Endothelial cell of umbilical vein (primary cell): ENCODE measurements around the gene NFATC1. TPM values are rescaled to one million over a fixed set of nuclear protein-coding genes. Genes with fewer than 3 reads are reported as not detected.

Experiments
- BruUV-seq: library from RNA; stranded (reverse); fragments of 400-500 nt; replicated peaks from 2 replicates; lab custom pipeline; 2021; lab: Mats Ljungman, UMichigan
- CTCF ChIA-PET: fragments of 300-600, 350-600 bp; sonication (Branson Sonifier 250); formaldehyde crosslinking; loops from one replicate; lab custom pipeline; 2021; ENCODE audit warnings: antibody characterized with exemption, inconsistent platforms; lab: Charles Lee
- POLR2A ChIA-PET: fragments of 300-600, 350-600 bp; sonication (Branson Sonifier 250); formaldehyde crosslinking; loops from one replicate; lab custom pipeline; 2021; ENCODE audit warnings: antibody characterized with exemption, inconsistent platforms; lab: Charles Lee
- DNase-seq: peaks from one replicate; pipeline ENCODE4 v3.0.0-alpha.2; 2011; ENCODE audit warnings: low read depth, low spot score
- FAIRE-seq: peaks from 2 replicates; lab custom pipeline; 2011; peaks lifted over from hg19 to GRCh38; lab: Jason Lieb, UNC
- H2AFZ ChIP-seq: 2 replicates; pipeline ENCODE4 v1.6.0; 2012; ENCODE audit warnings: low read depth, low read length, control low read depth, inconsistent platforms
- H3K27ac ChIP-seq: 2 replicates; pipeline ENCODE4 v1.5.1; 2011; ENCODE audit warnings: low read depth, mild to moderate bottlenecking, control low read depth, low read length, moderate library complexity; ENCODE audit not compliant: insufficient read depth
- H3K27me3 ChIP-seq, 2 experiments: 2 replicates each; pipeline versions ENCODE4 v1.6.0 to v1.6.1; 2011; ENCODE audit warnings: low read length in 2 of 2, mixed read lengths in 1 of 2; ENCODE audit not compliant: control insufficient read depth in 2 of 2, insufficient read depth in 2 of 2
- H3K36me3 ChIP-seq, 2 experiments: 2 replicates in 1 of 2; 3 replicates in 1 of 2; pipeline ENCODE4 v1.5.1; 2011; ENCODE audit warnings: low read length in 2 of 2, mild to moderate bottlenecking in 1 of 2, moderate library complexity in 1 of 2; ENCODE audit not compliant: control insufficient read depth in 2 of 2, insufficient read depth in 2 of 2; ENCODE audit errors: extremely low read depth in 1 of 2
- H3K4me1 ChIP-seq: 3 replicates; pipeline ENCODE4 v1.5.1; 2011; ENCODE audit warnings: mild to moderate bottlenecking, low read length; ENCODE audit not compliant: control insufficient read depth, insufficient read depth; ENCODE audit errors: extremely low read depth
- H3K4me2 ChIP-seq: 2 replicates; pipeline ENCODE4 v1.6.1; 2011; ENCODE audit warnings: low read length, control low read depth, mixed read lengths; ENCODE audit not compliant: insufficient read depth
- H3K4me3 ChIP-seq, 3 experiments: fragments of 200-600 bp in 1 of 3; sonication (generic), shearing (Covaris generic) in 1 of 3; replicated peaks in 1 of 3; 2 replicates each; pipeline ENCODE4 v1.5.1; 2011 to 2016; ENCODE audit warnings: control low read depth in 3 of 3, low read length in 3 of 3, mild to moderate bottlenecking in 2 of 3, inconsistent platforms in 1 of 3, low read depth in 1 of 3, moderate library complexity in 1 of 3; ENCODE audit not compliant: insufficient read depth in 1 of 3
- H3K79me2 ChIP-seq: 2 replicates; pipeline ENCODE4 v1.6.0; 2012; ENCODE audit warnings: low read length, inconsistent platforms; ENCODE audit not compliant: control insufficient read depth, insufficient read depth
- H3K9ac ChIP-seq: replicated peaks from 2 replicates; pipeline ENCODE3; 2011; ENCODE audit warnings: low read length, control low read depth; ENCODE audit not compliant: insufficient read depth; ENCODE audit errors: extremely low read depth
- H3K9me1 ChIP-seq: replicated peaks from 3 replicates; pipeline ENCODE4 v1.6.0; 2011; ENCODE audit warnings: mild to moderate bottlenecking, low read length; ENCODE audit not compliant: control insufficient read depth, insufficient read depth; ENCODE audit errors: extremely low read depth
- H3K9me3 ChIP-seq: replicated peaks from 2 replicates; pipeline ENCODE4 v1.5.1; 2012; ENCODE audit warnings: low read length, inconsistent platforms; ENCODE audit not compliant: control insufficient read depth, insufficient read depth
- H4K20me1 ChIP-seq: replicated peaks from 2 replicates; pipeline ENCODE3; 2011; ENCODE audit warnings: mild to moderate bottlenecking, low read length; ENCODE audit not compliant: control insufficient read depth, insufficient read depth; ENCODE audit errors: extremely low read depth
- EZH2 ChIP-seq: IDR thresholded peaks from 2 replicates; pipeline ENCODE4 v1.6.1; 2012; ENCODE audit warnings: borderline replicate concordance, low read depth, mild to moderate bottlenecking, moderate library complexity, low read length, inconsistent platforms; ENCODE audit not compliant: severe bottlenecking
- FOS ChIP-seq: IDR thresholded peaks from 2 replicates; pipeline ENCODE4 v1.6.1; 2011; ENCODE audit warnings: mild to moderate bottlenecking, low read length, moderate library complexity, borderline replicate concordance; ENCODE audit not compliant: insufficient read depth
- GATA2 ChIP-seq: IDR thresholded peaks from 2 replicates; pipeline ENCODE4 v1.7.0; 2011; ENCODE audit warnings: low read depth, mild to moderate bottlenecking, moderate library complexity, mixed read lengths, low read length; ENCODE audit not compliant: insufficient read length, insufficient read depth
- JUN ChIP-seq: IDR thresholded peaks from 2 replicates; pipeline ENCODE4 v1.6.1; 2011; ENCODE audit warnings: borderline replicate concordance, low read depth; ENCODE audit not compliant: insufficient read length, insufficient read depth
- MYC ChIP-seq: IDR thresholded peaks from one replicate; pipeline ENCODE4 v1.6.1; 2011; ENCODE audit warnings: mild to moderate bottlenecking, low read depth, low read length
- POLR2A ChIP-seq: IDR thresholded peaks from 2 replicates; pipeline ENCODE4 v1.6.1; 2012; ENCODE audit warnings: low read depth, mild to moderate bottlenecking, control low read depth, low read length
- POLR2AphosphoS5 ChIP-seq: IDR thresholded peaks from 2 replicates; pipeline ENCODE4 v1.6.1; 2012; ENCODE audit warnings: low read depth, mild to moderate bottlenecking, control low read depth, low read length, moderate library complexity; ENCODE audit not compliant: insufficient read depth
- dilution Hi-C: fragments of 300-500 bp; cut with MboI; formaldehyde crosslinking; loops from one replicate; pipeline ENCODE4 v1.15.0; 2019; ENCODE audit warnings: low sequenced_read_pairs; ENCODE audit not compliant: extremely low pct_ligation_motif_present
- intact Hi-C: fragments of 100-400 bp; cut with micrococcal nuclease; formaldehyde crosslinking; loops from one replicate; pipeline ENCODE4 v1.10.0; 2022
- polyA plus RNA-seq, 4 experiments: library from polyadenylated mRNA; depleted of rRNA in 3 of 4; stranded (reverse) in 3 of 4; unstranded in 1 of 4; fragments of >200 nt; gene quantifications; 2 replicates each; pipeline versions ENCODE4 v1.2.1 to v1.2.3, GENCODE V29; 2011 to 2012; ENCODE audit warnings: missing spikeins in 1 of 4
- total RNA-seq: library from RNA; stranded (reverse); gene quantifications from 2 replicates; pipeline ENCODE4 v1.2.3, GENCODE V29; 2021
- TF ChIP-seq, protein P1 (sequence below): IDR thresholded peaks from 2 replicates; pipeline ENCODE4 v1.6.1; 2011; ENCODE audit not compliant: insufficient read depth, insufficient read length
- TF ChIP-seq, protein P2 (sequence below), 2 donors: IDR thresholded peaks; 1 replicate in 1 of 2; 2 replicates in 1 of 2; pipeline ENCODE4 v1.5.1; 2011; ENCODE audit warnings: low read length in 2 of 2, mild to moderate bottlenecking in 2 of 2, moderate library complexity in 2 of 2, control low read depth in 1 of 2, inconsistent platforms in 1 of 2, low read depth in 1 of 2; ENCODE audit not compliant: insufficient read depth in 1 of 2; ENCODE audit errors: extremely low read depth in 1 of 2

NFATC1 gene
- total and polyA plus RNA-seq, 2 donors (not counting 3 experiments of a cell fraction or from before 2014, with no cell fraction given) = 11.1 to 30.0 TPM

DNA sequence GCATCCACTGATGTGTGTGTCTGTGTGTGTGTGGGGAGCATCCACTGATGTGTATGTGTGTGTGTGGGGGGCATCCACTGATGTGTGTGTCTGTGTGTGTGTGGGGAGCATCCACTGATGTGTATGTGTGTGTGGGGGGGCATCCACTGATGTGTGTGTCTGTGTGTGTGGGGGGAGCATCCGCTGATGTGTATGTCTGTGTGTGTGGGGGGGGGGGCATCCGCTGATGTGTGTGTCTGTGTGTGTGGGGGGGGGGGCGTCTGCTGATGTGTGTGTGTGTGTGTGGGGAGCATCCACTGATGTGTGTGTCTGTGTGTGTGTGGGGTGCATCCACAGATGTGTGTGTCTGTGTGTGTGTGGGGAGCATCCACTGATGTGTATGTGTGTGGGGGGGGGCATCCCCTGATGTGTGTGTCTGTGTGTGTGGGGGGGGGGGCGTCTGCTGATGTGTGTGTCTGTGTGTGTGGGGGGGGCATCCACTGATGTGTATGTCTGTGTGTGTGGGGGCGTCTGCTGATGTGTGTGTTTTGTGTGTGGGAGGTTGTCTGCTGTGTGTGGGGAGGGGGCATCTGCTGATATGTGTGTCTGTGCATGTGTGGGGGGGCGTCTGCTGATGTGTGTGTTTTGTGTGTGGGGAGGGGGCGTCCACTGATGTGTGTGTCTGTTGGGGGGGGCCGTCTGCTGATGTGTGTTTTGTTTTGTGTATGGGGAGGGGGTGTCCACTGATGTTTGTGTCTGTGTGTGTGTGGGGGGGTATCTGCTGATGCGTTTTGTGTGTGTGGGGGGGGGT lies 125.9 kb downstream of the NFATC1 start:
- TF ChIP-seq EZH2 (no peak), GATA2 (no peak), JUN (no peak), FOS (no peak), MYC (no peak), POLR2A (no peak), POLR2AphosphoS5 (no peak)
- TF ChIP-seq, protein P1, sequence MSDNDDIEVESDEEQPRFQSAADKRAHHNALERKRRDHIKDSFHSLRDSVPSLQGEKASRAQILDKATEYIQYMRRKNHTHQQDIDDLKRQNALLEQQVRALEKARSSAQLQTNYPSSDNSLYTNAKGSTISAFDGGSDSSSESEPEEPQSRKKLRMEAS = no peak
- TF ChIP-seq, protein P2, sequence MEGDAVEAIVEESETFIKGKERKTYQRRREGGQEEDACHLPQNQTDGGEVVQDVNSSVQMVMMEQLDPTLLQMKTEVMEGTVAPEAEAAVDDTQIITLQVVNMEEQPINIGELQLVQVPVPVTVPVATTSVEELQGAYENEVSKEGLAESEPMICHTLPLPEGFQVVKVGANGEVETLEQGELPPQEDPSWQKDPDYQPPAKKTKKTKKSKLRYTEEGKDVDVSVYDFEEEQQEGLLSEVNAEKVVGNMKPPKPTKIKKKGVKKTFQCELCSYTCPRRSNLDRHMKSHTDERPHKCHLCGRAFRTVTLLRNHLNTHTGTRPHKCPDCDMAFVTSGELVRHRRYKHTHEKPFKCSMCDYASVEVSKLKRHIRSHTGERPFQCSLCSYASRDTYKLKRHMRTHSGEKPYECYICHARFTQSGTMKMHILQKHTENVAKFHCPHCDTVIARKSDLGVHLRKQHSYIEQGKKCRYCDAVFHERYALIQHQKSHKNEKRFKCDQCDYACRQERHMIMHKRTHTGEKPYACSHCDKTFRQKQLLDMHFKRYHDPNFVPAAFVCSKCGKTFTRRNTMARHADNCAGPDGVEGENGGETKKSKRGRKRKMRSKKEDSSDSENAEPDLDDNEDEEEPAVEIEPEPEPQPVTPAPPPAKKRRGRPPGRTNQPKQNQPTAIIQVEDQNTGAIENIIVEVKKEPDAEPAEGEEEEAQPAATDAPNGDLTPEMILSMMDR (IDR thresholded peaks at IDR 0.05; ENCODE audit: extremely low read depth in 1 of 2, insufficient read depth in 1 of 2, low read depth in 1 of 2, low read length in 2 of 2) = no peak
- H3K27ac ChIP-seq = no peak overlapping the region
- ChIA-PET POLR2A (no interaction called here), CTCF (no interaction called here)
- DNase-seq (no peak), FAIRE-seq (no peak)
- no peaks in the 10 kb centered on the region for H4K20me1 ChIP-seq
- BruUV-seq = no TSS peak
- no peaks in the 10 kb centered on the region for H3K79me2 ChIP-seq
- H3K9me1 ChIP-seq = no peaks in the 10 kb centered on the region
- H3K4me2 ChIP-seq = no peak overlapping the region
- H3K36me3 ChIP-seq = no peaks in the 10 kb centered on the region
- no peaks in the 10 kb centered on the region for H3K27me3 ChIP-seq
- peaks cover 11% of the 10 kb centered on the region for H3K4me1 ChIP-seq
- H2AFZ ChIP-seq = no peak overlapping the region
- no peak overlapping the region for H3K4me3 ChIP-seq
- no peaks in the 10 kb centered on the region for H3K9me3 ChIP-seq
- intact Hi-C loops (no loop called here), dilution Hi-C loops (no loop called here)
- H3K9ac ChIP-seq = no peak overlapping the region
